Midbrain (tissue), 1 donor: ENCODE results near the gene AGRN.
"Not testable (repeated sequence)": the region's sequence is repeated elsewhere in the genome, so short reads cannot be mapped to it uniquely, and the experiment has no call there.

Source experiments
- DNase-seq: peaks from one replicate; lab custom pipeline; 2025; lab: John Stamatoyannopoulos, UW

The AGRN gene

GRCh38 chr1:981955-982558 is 37.9 kb upstream of the AGRN start, which contains the start of gene PERM1:
PERM1 (minus strand) TSS chr1:982093; CDS start chr1:981029, 1,064 bp downstream.
- no peak for DNase-seq

GRCh38 chr1:982765-983436 is 37.0 kb upstream of the AGRN start:
- DNase-seq: no peak

GRCh38 chr1:983798-984475 is 36.0 kb upstream of the AGRN start:
- peak; percentile 16 for DNase-seq

DNA sequence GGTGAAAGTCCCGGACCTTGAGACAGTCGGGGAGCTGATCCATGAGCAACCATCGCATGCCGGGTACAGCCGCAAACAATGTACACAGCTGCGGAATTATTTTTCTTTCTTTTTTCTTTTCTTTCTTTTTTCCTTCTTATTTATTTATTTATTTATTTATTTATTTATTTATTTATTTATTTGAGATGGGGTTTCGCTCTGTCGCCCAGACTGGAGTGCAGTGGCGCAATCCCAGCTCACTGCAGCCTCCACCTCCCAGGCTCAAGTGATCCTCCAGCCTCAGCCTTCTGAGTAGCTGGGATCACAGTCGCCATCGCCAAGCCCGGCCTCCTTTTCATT is 35.5 kb upstream of the AGRN start:
- DNase-seq: no peak

GRCh38 chr1:985126-985525 is 34.8 kb upstream of the AGRN start:
- no peak for DNase-seq

- not testable (repeated sequence) for DNase-seq
These were observed 31.9 kb upstream of the AGRN start for GRCh38 chr1:988061-988460.

DNA sequence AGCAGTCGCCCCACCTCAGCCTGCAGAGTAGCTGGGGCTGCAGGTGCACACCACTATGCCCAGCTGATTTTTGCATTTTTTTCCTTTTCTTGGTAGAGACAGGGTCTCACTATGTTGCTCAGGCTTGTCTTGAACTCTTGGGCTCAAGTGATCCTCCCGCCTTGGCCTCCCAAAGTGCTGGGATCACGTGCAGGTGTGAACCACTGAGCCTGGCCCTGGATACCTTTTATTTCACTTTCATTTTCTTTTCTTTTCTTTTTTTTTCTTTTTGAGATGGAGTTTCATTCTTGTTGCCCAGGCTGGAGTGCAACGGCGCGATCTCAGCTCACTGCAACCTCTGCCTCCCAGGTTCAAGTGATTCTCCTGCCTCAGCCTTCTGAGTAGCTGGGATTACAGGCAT is 28.6 kb upstream of the AGRN start:
- not testable (repeated sequence) for DNase-seq

DNA sequence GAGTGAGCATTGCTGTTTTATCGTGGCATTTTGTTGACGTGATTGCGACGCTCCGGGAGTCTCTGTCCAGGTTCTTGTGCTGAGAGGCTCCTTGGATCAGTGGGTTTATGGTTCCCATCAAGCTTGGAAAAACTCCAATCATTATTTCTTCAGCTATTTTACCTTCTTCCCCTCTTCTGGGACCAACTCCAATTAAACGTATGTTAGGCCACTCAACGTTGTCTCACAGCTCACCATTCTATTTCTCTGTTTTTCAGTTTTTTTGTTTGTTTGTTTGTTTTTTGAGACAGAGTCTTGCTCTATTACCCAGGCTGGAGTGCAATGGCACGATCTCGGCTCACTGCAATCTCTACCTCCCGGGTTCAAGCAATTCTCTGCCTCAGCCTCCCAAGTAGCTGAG is 28.0 kb upstream of the AGRN start:
- DNase-seq: no peak

DNA sequence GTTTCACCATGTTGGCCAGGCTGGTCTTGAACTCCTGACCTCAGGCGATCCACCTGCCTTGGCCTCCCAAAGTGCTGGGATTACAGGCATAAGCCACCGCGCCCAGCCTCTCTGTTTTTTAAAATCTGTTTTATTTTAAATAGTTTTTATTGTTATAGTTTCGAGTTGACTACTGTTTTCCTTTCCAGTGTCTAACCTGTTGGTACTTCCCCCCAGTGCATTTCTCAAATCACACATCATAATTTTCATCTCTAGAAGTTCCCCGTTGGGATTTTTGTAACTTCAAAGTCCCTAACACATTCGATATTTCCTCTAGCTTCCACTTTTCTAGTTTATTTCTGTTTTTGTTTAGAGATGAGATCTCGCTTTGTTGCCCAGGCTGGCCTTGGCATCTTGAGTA is 27.6 kb upstream of the AGRN start:
- DNase-seq: no peak

GRCh38 chr1:993379-993995 is 26.4 kb upstream of the AGRN start:
- DNase-seq: no peak

DNA sequence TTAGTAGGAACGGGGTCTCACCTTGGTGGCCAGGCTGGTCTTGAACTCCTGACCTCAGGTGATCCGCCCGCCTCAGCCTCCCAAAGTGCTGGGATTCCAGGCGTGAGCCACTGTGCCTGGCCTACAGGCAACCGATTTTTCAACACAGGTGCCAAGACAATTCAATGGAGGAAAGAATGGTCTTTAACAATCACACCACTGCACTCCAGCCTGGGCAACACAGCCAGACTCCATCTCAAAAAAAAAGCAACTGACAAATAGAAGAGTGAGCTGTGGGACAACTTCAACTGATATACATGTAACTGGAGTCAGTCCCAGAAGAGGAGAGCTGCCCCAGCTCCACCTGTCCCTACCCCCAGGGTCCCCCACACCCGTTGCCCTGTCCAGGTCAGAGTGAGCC is 25.4 kb upstream of the AGRN start:
- not testable (repeated sequence) for DNase-seq

DNA sequence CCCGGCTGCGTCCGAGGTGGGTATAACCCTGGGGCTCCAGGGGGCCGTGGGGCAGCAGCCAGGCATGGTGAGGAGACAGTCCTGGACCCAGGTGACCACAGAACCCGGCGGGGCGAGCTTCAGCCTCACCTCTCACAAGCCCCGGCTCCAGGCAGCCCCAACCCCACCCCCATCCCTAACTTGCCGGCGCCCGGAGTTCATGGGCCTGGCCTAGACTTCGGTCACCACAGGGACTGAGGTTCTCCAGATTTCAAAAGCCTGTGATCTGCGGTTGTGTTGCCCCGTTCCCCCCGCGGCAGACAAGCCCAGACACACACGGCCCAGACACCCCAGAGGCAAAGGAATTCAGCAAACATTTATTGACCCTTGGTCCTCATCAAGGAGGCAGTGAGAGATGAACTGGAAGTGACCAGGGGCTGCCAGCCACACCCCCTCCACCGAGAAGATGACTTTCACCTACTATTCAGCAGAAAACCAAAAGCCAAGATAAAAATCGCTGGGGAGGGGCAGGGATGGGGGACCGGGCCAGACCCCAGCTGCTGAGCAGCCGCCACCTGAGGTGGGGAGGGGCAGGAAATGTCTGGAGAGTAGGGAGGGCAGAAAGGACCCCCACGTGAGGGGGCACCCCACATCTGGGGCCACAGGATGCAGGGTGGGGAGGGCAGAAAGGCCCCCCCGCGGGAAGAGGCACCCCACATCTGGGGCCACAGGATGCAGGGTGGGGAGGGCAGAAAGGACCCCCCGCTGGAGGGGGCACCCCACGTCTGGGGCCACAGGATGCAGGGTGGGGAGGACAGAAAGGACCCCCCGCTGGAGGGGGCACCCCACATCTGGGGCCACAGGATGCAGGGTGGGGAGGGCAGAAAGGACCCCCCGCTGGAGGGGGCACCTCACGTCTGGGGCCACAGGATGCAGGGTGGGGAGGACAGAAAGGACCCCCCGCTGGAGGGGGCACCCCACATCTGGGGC is 24.0 kb upstream of the AGRN start:
- no peak for DNase-seq

- DNase-seq: no peak
These were observed 22.8 kb upstream of the AGRN start for GRCh38 chr1:996851-997712.

DNA sequence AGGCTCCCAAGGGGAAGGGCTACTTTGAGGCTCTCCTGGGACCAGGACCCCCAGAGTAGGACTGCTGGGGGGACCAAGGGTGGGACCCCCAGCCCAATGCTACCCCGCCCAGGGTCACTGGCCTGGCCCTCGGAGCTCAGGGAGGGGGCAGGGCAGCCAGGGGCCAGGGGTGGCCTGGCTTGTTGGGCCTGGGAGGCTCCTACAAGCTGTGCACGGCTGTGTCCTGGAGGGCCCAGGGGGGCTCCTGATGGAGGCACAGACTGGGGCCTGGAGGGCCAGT is 22.3 kb upstream of the AGRN start:
- no peak for DNase-seq

- no peak for DNase-seq
These were observed 21.8 kb upstream of the AGRN start for GRCh38 chr1:997993-998744.

- DNase-seq: no peak
These were observed 21.2 kb upstream of the AGRN start for GRCh38 chr1:998745-998994.

DNA sequence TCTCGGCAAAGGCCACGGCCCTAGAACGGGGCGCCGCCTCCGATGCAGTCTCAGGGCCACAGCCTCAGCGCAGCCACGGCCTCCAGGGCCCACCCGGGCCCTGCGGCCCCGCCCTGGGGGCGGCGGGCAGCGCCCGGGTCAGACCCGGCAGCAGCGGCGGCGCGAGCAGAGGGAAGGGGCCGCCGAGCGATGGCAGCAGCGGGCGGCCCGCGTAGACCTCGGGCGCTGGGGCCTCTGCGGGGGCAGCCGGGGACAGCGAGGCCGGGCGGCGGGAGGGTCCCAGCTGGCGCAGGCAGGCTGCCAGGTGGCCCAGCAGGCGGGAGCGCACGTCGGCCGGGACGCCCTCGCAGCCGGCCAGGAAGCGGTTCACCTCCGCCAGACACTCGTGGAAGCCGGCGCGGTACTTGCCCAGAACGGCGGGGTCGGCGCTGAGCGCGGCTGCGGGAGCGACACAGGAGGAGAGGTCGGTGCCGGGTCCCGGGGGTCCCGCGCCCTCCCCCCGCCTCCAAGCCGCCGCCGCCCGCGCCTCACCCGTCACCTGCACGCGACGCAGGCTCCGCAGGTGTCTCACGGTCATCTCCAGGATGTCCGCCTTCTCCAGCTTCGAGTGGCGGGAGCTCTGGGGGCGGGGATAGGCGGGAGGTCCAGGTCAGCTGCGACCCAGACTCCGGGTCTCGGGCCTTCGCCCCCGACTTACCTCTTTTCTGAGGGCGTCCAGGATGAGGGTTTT is 20.8 kb upstream of the AGRN start:
- DNase-seq: no peak

GRCh38 chr1:999725-1000356 is 20.1 kb upstream of the AGRN start, which contains the start of gene HES4:
HES4 (minus strand) TSS chr1:1000097; CDS start chr1:999973, 124 bp downstream.
- DNase-seq: peak; percentile 48

GRCh38 chr1:1000357-1001056 is 19.4 kb upstream of the AGRN start:
- no peak for DNase-seq
